ENCODE measurements around the gene TUT4.

Gene TUT4

GRCh38 chr1:52403566-52404115, 149.3 kb downstream of the TUT4 start:
- Histone ChIP-seq H3K79me2 (ENCODE audit: control insufficient read depth, insufficient read depth, low read length, poor library complexity) (no peaks in the 10 kb centered on the region), H2AFZ (ENCODE audit: insufficient read depth, low read length, poor library complexity) (peak overlapping the region; percentile 84), H2BK120ac (ENCODE audit: insufficient read depth, low read length, poor library complexity) (no peak overlapping the region), H4K12ac (ENCODE audit: low read depth, low read length) (no peak overlapping the region), H3K4me1 (ENCODE audit: control insufficient read depth in 1 of 2, insufficient read depth in 2 of 2, low read length in 2 of 2) (no peaks in the 10 kb centered on the region), H3K9me3 (ENCODE audit: insufficient read depth, low read depth, low read length) (no peaks in the 10 kb centered on the region), H4K8ac (ENCODE audit: low read depth, low read length) (no peak overlapping the region), H3K79me1 (ENCODE audit: low read length) (peaks cover 5% of the 10 kb centered on the region), H3K4me3 (ENCODE audit: low read depth, low read length) (peak overlapping the region; percentile 89), H3K14ac (ENCODE audit: low read length) (no peak overlapping the region), H3K4me2 (ENCODE audit: low read length) (peak overlapping the region; percentile 74), H2AK5ac (ENCODE audit: low read length) (no peak overlapping the region), H3K4ac (ENCODE audit: low read depth, low read length) (no peak overlapping the region), H3K36me3 (ENCODE audit: control insufficient read depth in 1 of 2, insufficient read depth in 2 of 2, low read length in 2 of 2) (peaks cover 4 to 21% of the 10 kb centered on the region in 2 experiments), H4K91ac (ENCODE audit: low read depth, low read length) (no peak overlapping the region), H3K18ac (ENCODE audit: low read length) (peak overlapping the region; percentile 10), H3K9ac (ENCODE audit: low read length) (peak overlapping the region; percentile 31), H2BK5ac (ENCODE audit: low read depth, low read length, poor library complexity) (no peak overlapping the region), H3K23ac (ENCODE audit: low read length) (no peak overlapping the region), H3K27ac (ENCODE audit: low read depth, low read length) (peak overlapping the region; percentile 13), H2BK12ac (ENCODE audit: low read length) (no peak overlapping the region), H3K27me3 (ENCODE audit: insufficient read depth, low read length) (no peaks in the 10 kb centered on the region)
- peak; percentile 61 to 82 for DNase-seq
- no CpG with 5 or more reads among the region's 16 CpGs for WGBS (ENCODE audit: extremely low coverage, insufficient coverage, insufficient read length)

- no peaks in the 10 kb centered on the region for H3K4me1 ChIP-seq (ENCODE audit: control insufficient read depth in 1 of 2, insufficient read depth in 2 of 2, low read length in 2 of 2)
- no peak overlapping the region for H2BK120ac ChIP-seq (ENCODE audit: insufficient read depth, low read length, poor library complexity)
- H2BK5ac ChIP-seq (ENCODE audit: low read depth, low read length, poor library complexity), result no peak overlapping the region
- WGBS (ENCODE audit: extremely low coverage, insufficient coverage, insufficient read length), result no CpG with 5 or more reads among the region's 3 CpGs
- H3K4ac ChIP-seq (ENCODE audit: low read depth, low read length), result peak overlapping the region; percentile 25
- no peak overlapping the region for H4K8ac ChIP-seq (ENCODE audit: low read depth, low read length)
- no peak overlapping the region for H2AK5ac ChIP-seq (ENCODE audit: low read length)
- H3K79me2 ChIP-seq (ENCODE audit: control insufficient read depth, insufficient read depth, low read length, poor library complexity), result no peaks in the 10 kb centered on the region
- H3K18ac ChIP-seq (ENCODE audit: low read length), result no peak overlapping the region
- H4K12ac ChIP-seq (ENCODE audit: low read depth, low read length), result no peak overlapping the region
- peaks cover 5% of the 10 kb centered on the region for H3K79me1 ChIP-seq (ENCODE audit: low read length)
- no peak overlapping the region for H2BK12ac ChIP-seq (ENCODE audit: low read length)
- no peak for DNase-seq
- H3K14ac ChIP-seq (ENCODE audit: low read length), result no peak overlapping the region
- peaks cover 7 to 18% of the 10 kb centered on the region in 2 experiments for H3K36me3 ChIP-seq (ENCODE audit: control insufficient read depth in 1 of 2, insufficient read depth in 2 of 2, low read length in 2 of 2)
- no peak overlapping the region for H4K91ac ChIP-seq (ENCODE audit: low read depth, low read length)
- H3K9ac ChIP-seq (ENCODE audit: low read length), result no peak overlapping the region
- H3K27ac ChIP-seq (ENCODE audit: low read depth, low read length), result no peak overlapping the region
- H3K4me3 ChIP-seq (ENCODE audit: low read depth, low read length), result no peak overlapping the region
- H3K9me3 ChIP-seq (ENCODE audit: insufficient read depth, low read depth, low read length), result no peaks in the 10 kb centered on the region
- H3K4me2 ChIP-seq (ENCODE audit: low read length), result no peak overlapping the region
- no peak overlapping the region for H2AFZ ChIP-seq (ENCODE audit: insufficient read depth, low read length, poor library complexity)
- H3K27me3 ChIP-seq (ENCODE audit: insufficient read depth, low read length), result no peaks in the 10 kb centered on the region
- no peak overlapping the region for H3K23ac ChIP-seq (ENCODE audit: low read length)
Observed at GRCh38 chr1:52402860-52403240, 150.0 kb downstream of the TUT4 start.

GRCh38 chr1:52400131-52400530, 152.8 kb downstream of the TUT4 start:
- Histone ChIP-seq H3K4me2 (ENCODE audit: low read length) (no peak overlapping the region), H4K12ac (ENCODE audit: low read depth, low read length) (no peak overlapping the region), H3K79me2 (ENCODE audit: control insufficient read depth, insufficient read depth, low read length, poor library complexity) (no peaks in the 10 kb centered on the region), H3K27ac (ENCODE audit: low read depth, low read length) (no peak overlapping the region), H2AK5ac (ENCODE audit: low read length) (no peak overlapping the region), H2AFZ (ENCODE audit: insufficient read depth, low read length, poor library complexity) (no peak overlapping the region), H2BK120ac (ENCODE audit: insufficient read depth, low read length, poor library complexity) (no peak overlapping the region), H3K4me1 (ENCODE audit: control insufficient read depth in 1 of 2, insufficient read depth in 2 of 2, low read length in 2 of 2) (no peaks in the 10 kb centered on the region), H3K79me1 (ENCODE audit: low read length) (peaks cover 5% of the 10 kb centered on the region), H3K4me3 (ENCODE audit: low read depth, low read length) (no peak overlapping the region), H3K9me3 (ENCODE audit: insufficient read depth, low read depth, low read length) (no peaks in the 10 kb centered on the region), H2BK5ac (ENCODE audit: low read depth, low read length, poor library complexity) (no peak overlapping the region), H3K18ac (ENCODE audit: low read length) (no peak overlapping the region), H3K9ac (ENCODE audit: low read length) (no peak overlapping the region), H3K23ac (ENCODE audit: low read length) (no peak overlapping the region), H3K36me3 (ENCODE audit: control insufficient read depth in 1 of 2, insufficient read depth in 2 of 2, low read length in 2 of 2) (peaks cover 18 to 35% of the 10 kb centered on the region in 2 experiments), H3K4ac (ENCODE audit: low read depth, low read length) (no peak overlapping the region), H4K8ac (ENCODE audit: low read depth, low read length) (no peak overlapping the region), H4K91ac (ENCODE audit: low read depth, low read length) (no peak overlapping the region), H2BK12ac (ENCODE audit: low read length) (no peak overlapping the region), H3K27me3 (ENCODE audit: insufficient read depth, low read length) (no peaks in the 10 kb centered on the region), H3K14ac (ENCODE audit: low read length) (no peak overlapping the region)
- no CpG with 5 or more reads among the region's 6 CpGs for WGBS (ENCODE audit: extremely low coverage, insufficient coverage, insufficient read length)
- peak; percentile 6 to 47 for DNase-seq

GRCh38 chr1:52399629-52400028, 153.3 kb downstream of the TUT4 start:
- DNase-seq, result no peak
- H3K23ac ChIP-seq (ENCODE audit: low read length), result no peak overlapping the region
- no peak overlapping the region for H3K14ac ChIP-seq (ENCODE audit: low read length)
- H2BK120ac ChIP-seq (ENCODE audit: insufficient read depth, low read length, poor library complexity), result no peak overlapping the region
- no peak overlapping the region for H2AFZ ChIP-seq (ENCODE audit: insufficient read depth, low read length, poor library complexity)
- H3K27ac ChIP-seq (ENCODE audit: low read depth, low read length), result no peak overlapping the region
- WGBS (ENCODE audit: extremely low coverage, insufficient coverage, insufficient read length), result no CpG with 5 or more reads among the region's 3 CpGs
- peaks cover 4% of the 10 kb centered on the region for H3K79me1 ChIP-seq (ENCODE audit: low read length)
- H2BK12ac ChIP-seq (ENCODE audit: low read length), result no peak overlapping the region
- H3K79me2 ChIP-seq (ENCODE audit: control insufficient read depth, insufficient read depth, low read length, poor library complexity), result no peaks in the 10 kb centered on the region
- no peak overlapping the region for H3K18ac ChIP-seq (ENCODE audit: low read length)
- H4K91ac ChIP-seq (ENCODE audit: low read depth, low read length), result no peak overlapping the region
- H3K4me1 ChIP-seq (ENCODE audit: control insufficient read depth in 1 of 2, insufficient read depth in 2 of 2, low read length in 2 of 2), result no peaks in the 10 kb centered on the region
- H4K8ac ChIP-seq (ENCODE audit: low read depth, low read length), result no peak overlapping the region
- H3K36me3 ChIP-seq (ENCODE audit: control insufficient read depth in 1 of 2, insufficient read depth in 2 of 2, low read length in 2 of 2), result peaks cover 20 to 36% of the 10 kb centered on the region in 2 experiments
- no peak overlapping the region for H3K4ac ChIP-seq (ENCODE audit: low read depth, low read length)
- H3K4me3 ChIP-seq (ENCODE audit: low read depth, low read length), result no peak overlapping the region
- no peaks in the 10 kb centered on the region for H3K9me3 ChIP-seq (ENCODE audit: insufficient read depth, low read depth, low read length)
- H2AK5ac ChIP-seq (ENCODE audit: low read length), result no peak overlapping the region
- no peak overlapping the region for H3K9ac ChIP-seq (ENCODE audit: low read length)
- H4K12ac ChIP-seq (ENCODE audit: low read depth, low read length), result no peak overlapping the region
- H3K27me3 ChIP-seq (ENCODE audit: insufficient read depth, low read length), result no peaks in the 10 kb centered on the region
- H2BK5ac ChIP-seq (ENCODE audit: low read depth, low read length, poor library complexity), result no peak overlapping the region
- H3K4me2 ChIP-seq (ENCODE audit: low read length), result no peak overlapping the region

Measured in trophoblast cell (in vitro differentiated cells and primary cell).